Astrocyte (in vitro differentiated cells and primary cell): Measurements from ENCODE around the gene ZSWIM3.

Experiments
- CTCF ChIP-seq: IDR thresholded peaks from 2 replicates; pipeline ENCODE4 v1.5.1; 2011; ENCODE audit warnings: low read depth, mild to moderate bottlenecking, inconsistent platforms, low read length, moderate library complexity; ENCODE audit not compliant: insufficient read depth
- EZH2 ChIP-seq: IDR thresholded peaks from 2 replicates; pipeline ENCODE4 v1.6.1; 2012; ENCODE audit warnings: mild to moderate bottlenecking, low read length, inconsistent platforms; ENCODE audit not compliant: insufficient read depth

- TF ChIP-seq CTCF: no peak
- no peak for TF ChIP-seq EZH2
Measured at GRCh38 chr20:45835329-45835765, 22.1 kb upstream of the ZSWIM3 start.
